Putamen (tissue), 1 donor: ENCODE measurements around the gene SEC16A.

Experiments
- DNase-seq: peaks from one replicate; pipeline ENCODE4 v3.0.0-alpha.2; 2016; ENCODE audit warnings: low spot score

Gene SEC16A

DNA sequence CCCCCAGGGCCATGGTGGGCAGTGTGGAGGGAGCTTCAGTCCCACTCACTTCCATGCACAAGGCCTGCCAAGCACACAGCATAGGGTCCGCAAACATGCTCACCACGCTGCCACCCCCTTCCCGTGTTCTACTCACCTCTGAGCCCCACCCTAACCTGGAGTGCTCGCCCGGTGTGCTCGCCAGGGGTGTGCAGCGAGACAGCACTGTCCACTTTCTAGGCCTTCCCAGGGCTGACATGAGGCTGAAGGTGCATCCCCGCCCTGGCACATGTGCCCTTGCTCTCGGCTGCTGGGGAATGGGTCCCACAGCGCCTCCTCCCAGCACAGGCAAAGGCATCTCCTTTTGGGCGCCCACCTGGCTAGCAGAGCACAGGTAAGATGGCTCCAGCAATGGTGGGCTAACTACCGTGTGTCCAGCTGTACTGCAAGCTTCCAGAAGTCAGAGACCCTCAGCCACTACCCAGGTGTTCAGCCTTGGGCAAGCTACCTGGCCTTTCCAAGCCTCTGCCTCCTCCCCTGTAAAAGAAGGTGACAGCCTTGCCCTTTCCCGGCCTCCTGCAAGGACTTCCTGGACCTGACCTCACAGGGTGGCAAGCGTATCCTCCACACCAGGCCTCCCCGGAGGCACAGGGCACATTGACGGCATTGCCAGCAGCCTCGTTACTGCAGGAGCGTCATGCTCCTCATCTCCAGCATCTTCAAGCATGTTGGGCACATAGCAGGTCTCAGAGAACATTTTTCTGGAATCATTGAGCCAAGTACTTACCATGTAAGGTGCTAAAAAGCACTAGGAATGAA lies 4.2 kb upstream of the SEC16A start:
- no peak for DNase-seq

DNA sequence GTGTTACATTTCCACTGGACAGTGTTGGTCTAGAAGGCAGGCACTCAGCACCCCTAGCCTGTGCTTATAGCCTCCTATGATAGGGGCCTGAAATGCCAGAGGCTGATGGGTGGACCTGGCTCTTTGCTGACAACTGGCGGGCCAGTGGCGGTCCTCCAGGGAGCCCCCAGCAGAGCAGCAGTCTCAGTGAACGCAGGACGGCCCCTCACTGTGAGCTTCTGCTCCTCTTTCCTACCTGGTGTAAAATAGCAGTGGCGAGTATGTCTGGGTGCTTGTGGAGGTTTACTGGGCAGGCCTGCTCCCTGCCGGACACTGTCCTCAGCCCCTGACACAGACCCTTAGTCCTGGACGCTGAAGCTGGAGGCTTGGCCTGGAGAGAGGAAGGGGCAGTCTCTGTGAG lies 3.3 kb upstream of the SEC16A start:
- no peak for DNase-seq

GRCh38 chr9:136485049-136486045 lies 2.5 kb upstream of the SEC16A start:
- peak; percentile 78 for DNase-seq

- DNase-seq, result no peak
Observed at GRCh38 chr9:136484153-136485048, 1.6 kb upstream of the SEC16A start.

DNA sequence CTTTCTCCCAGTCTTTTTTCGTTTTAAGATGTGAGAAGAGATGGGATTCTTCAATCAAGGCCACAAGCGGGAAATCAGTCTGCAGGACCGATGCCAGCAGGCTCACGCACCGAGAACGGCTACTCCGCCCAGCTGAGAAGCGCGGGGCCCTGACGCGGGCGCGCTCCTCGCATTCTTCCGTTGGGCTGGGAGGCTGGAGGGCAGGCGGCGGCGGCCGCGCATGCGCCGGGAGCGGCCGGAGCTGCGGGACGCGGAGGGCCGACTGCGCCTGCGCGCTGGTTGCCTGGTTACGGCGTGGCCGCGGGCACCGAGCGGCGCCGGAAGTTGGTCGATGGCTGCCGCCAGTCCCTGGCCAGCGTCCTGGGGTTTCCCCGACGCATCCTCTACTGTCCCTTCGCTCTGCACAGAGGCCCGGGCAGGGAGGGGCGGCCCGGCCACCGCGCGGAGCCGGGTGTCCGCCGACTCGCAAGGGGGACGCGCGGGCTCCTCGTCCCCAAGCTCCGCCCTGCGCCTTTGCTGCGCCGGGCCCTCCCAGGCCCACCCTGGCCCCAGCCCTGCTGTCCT lies 831 bp upstream of the SEC16A start:
- peak; percentile 91 for DNase-seq

- no peak for DNase-seq
Observed at GRCh38 chr9:136482046-136482792, 621 bp downstream of the SEC16A start.

- DNase-seq, result no peak
Observed at GRCh38 chr9:136481558-136481957, 1.3 kb downstream of the SEC16A start.

DNA sequence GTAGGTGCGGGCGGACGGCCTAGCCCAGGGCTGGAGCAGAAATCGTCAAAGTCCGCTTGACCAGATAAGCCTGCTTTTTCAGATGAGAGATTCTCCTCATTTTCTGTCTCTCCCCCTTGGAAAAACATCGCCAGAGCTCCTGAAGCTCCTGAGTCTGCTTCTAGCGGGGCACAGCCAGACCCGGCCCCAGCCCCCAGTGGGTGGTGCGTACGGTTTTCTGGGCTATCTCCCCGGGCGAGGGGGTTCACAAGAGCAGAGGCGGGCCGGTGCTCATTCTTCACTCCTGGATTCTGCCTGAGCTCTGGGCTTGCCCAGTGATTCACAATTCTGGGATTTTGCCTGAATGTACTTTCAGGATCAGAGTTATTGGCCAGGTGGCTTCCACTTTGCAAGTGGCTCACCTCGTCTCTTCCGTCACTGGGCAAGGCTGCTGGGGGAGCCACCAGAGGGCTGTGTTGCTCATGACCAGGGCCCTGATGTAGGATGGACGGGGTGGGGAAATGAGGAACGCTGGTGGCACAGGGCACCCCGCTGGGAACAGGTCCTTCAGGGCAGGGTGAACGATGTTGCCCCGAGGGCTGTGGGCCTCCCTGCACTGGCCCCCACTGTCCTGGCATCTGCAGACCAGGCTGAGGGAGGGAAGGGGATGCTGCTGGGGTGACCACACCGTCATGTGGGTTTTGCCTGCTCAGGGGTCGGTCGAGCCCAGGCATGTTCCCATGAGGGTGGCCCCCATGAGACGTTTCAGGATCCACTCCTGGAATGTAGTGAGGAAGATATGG lies 6.3 kb downstream of the SEC16A start:
- no peak for DNase-seq

DNA sequence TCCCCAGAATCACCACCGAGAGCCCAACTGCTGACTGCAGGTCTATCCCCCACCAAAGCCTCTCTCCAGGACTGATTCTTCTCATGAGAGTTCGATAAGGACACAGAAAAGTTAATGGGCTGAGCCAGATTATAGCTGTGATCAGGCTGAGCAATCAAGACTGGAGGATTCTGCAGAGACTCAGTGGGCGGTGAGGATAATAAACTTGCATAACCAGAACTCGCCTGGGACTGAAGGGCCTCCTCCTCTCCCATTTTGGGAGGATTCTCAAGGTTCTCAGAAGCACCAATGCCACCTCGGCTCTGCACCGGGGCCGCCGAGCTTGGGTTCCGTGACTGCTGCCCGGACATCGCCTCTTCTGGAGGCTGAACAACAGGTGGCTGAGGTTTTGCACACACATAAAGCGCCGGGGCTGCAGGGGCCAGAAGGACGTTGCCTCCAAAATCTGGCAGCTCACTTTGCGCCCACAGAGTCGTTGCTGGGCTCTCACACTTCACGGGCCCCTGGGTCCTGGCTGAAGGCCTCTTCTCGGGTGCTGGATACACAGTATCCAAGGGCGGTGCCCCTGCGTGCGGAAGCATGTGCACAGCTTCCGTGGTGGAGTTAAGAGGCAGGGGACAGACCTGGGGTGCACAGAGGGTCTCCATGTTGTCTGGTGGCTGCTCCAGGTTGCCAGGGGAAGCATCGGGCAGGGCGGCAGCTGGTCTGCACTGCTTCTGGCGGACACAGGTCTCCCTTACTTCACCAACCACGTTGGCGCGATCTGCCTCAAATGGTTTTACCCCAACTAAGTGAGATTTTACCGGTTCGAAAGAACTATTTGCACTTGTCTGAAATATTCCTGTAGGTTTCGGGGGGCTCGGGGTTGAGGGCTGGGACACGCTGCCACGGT lies 7.6 kb downstream of the SEC16A start:
- no peak for DNase-seq

- no peak for DNase-seq
Observed at GRCh38 chr9:136474021-136474640, 8.7 kb downstream of the SEC16A start.

GRCh38 chr9:136473354-136473721 lies 9.5 kb downstream of the SEC16A start:
- no peak for DNase-seq

DNA sequence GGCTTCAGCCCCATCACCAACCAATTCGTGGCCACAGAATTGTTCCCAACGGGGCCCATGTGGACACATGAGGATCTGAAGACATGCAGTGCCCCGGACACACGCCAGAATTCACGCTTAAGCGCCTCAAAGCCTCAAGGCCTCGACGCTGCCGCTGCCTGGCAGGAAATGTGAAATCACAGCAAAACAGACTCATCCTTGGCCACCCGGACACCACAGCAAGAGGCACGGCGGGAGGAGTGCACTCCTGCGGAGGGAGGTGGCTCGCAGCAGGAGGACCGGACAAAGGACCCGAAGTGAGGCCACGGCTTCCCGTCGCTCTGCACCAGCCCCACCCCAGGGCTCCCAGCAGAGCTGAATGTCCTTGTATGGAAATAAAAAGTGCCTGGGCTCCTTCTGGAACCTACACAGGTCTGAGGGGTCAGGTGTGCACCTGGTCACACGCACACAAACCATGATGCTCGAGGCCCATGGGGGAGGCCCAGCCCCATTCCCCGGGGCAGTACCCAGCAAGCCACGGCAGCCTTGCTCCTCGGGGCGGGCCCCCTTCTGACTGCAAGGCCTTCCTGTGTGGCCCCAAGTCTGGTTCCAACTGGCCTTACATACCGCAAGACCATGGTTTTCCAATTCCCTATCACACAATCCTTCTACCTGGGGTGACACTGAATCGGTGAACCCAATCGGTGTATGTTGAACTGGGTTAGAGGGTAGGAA lies 10.0 kb downstream of the SEC16A start:
- DNase-seq, result no peak

GRCh38 chr9:136471802-136472487 lies 10.9 kb downstream of the SEC16A start:
- no peak for DNase-seq

GRCh38 chr9:136470792-136471469 lies 11.9 kb downstream of the SEC16A start:
- DNase-seq, result no peak

- DNase-seq, result no peak
Observed at GRCh38 chr9:136470356-136470755, 12.5 kb downstream of the SEC16A start.

- DNase-seq, result no peak
Observed at GRCh38 chr9:136467766-136468165, 15.1 kb downstream of the SEC16A start.

- no peak for DNase-seq
Observed at GRCh38 chr9:136466155-136466541, 16.7 kb downstream of the SEC16A start.
